ENCODE results near the gene DENND6B.
A peak's percentile ranks its signal among the peaks of the same experiment; 100 is the strongest.

Gene DENND6B

GRCh38 chr22:50262973-50263617 is 63.7 kb downstream of the DENND6B start:
- no peak for TF ChIP-seq CSRNP3 (CRISPR knock-in tag; IDR thresholded peaks at IDR 0.05)
- TF ChIP-seq RARB (CRISPR knock-in tag; IDR thresholded peaks at IDR 0.05), result no peak
- no peak for TF ChIP-seq BACH2 (CRISPR knock-in tag; IDR thresholded peaks at IDR 0.05; ENCODE audit: borderline replicate concordance)
- TF ChIP-seq TCF4 (CRISPR knock-in tag; IDR thresholded peaks at IDR 0.05; ENCODE audit: borderline replicate concordance), result no peak
- no peak for TF ChIP-seq SNAI2 (CRISPR knock-in tag; IDR thresholded peaks at IDR 0.05)
- no peak for TF ChIP-seq TOX (CRISPR knock-in tag; IDR thresholded peaks at IDR 0.05; ENCODE audit: borderline replicate concordance)
- TF ChIP-seq CSDC2 (CRISPR knock-in tag; IDR thresholded peaks at IDR 0.05), result no peak
- no peak for TF ChIP-seq ESRRG (CRISPR knock-in tag; IDR thresholded peaks at IDR 0.05)
- TF ChIP-seq OSR1 (CRISPR knock-in tag; IDR thresholded peaks at IDR 0.05), result no peak
- TF ChIP-seq PPARA (CRISPR knock-in tag; IDR thresholded peaks at IDR 0.05; ENCODE audit: borderline replicate concordance), result no peak
- no peak for TF ChIP-seq TSHZ2 (CRISPR knock-in tag; IDR thresholded peaks at IDR 0.05)
- TF ChIP-seq, protein P1, sequence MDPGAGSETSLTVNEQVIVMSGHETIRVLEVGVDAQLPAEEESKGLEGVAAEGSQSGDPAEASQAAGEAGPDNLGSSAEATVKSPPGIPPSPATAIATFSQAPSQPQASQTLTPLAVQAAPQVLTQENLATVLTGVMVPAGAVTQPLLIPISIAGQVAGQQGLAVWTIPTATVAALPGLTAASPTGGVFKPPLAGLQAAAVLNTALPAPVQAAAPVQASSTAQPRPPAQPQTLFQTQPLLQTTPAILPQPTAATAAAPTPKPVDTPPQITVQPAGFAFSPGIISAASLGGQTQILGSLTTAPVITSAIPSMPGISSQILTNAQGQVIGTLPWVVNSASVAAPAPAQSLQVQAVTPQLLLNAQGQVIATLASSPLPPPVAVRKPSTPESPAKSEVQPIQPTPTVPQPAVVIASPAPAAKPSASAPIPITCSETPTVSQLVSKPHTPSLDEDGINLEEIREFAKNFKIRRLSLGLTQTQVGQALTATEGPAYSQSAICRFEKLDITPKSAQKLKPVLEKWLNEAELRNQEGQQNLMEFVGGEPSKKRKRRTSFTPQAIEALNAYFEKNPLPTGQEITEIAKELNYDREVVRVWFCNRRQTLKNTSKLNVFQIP (CRISPR knock-in tag; IDR thresholded peaks at IDR 0.05; ENCODE audit: borderline replicate concordance, low read depth), result no peak
- no peak for TF ChIP-seq ZFP3 (CRISPR knock-in tag; IDR thresholded peaks at IDR 0.05)
- TF ChIP-seq ZC3H10 (CRISPR knock-in tag; IDR thresholded peaks at IDR 0.05), result no peak
- no peak for TF ChIP-seq ISL1 (CRISPR knock-in tag; IDR thresholded peaks at IDR 0.05)
- ATAC-seq, result no peak

GRCh38 chr22:50262460-50262911 is 64.3 kb downstream of the DENND6B start:
- TF ChIP-seq PATZ1 (CRISPR knock-in tag; IDR thresholded peaks at IDR 0.05; ENCODE audit: borderline replicate concordance), result no peak
- no peak for TF ChIP-seq TCF4 (CRISPR knock-in tag; IDR thresholded peaks at IDR 0.05; ENCODE audit: borderline replicate concordance)
- TF ChIP-seq SNAI2 (CRISPR knock-in tag; IDR thresholded peaks at IDR 0.05), result no peak
- no peak for TF ChIP-seq ISL1 (CRISPR knock-in tag; IDR thresholded peaks at IDR 0.05)
- TF ChIP-seq CSRNP3 (CRISPR knock-in tag; IDR thresholded peaks at IDR 0.05), result no peak
- no peak for TF ChIP-seq BACH2 (CRISPR knock-in tag; IDR thresholded peaks at IDR 0.05; ENCODE audit: borderline replicate concordance)
- TF ChIP-seq, protein P2, sequence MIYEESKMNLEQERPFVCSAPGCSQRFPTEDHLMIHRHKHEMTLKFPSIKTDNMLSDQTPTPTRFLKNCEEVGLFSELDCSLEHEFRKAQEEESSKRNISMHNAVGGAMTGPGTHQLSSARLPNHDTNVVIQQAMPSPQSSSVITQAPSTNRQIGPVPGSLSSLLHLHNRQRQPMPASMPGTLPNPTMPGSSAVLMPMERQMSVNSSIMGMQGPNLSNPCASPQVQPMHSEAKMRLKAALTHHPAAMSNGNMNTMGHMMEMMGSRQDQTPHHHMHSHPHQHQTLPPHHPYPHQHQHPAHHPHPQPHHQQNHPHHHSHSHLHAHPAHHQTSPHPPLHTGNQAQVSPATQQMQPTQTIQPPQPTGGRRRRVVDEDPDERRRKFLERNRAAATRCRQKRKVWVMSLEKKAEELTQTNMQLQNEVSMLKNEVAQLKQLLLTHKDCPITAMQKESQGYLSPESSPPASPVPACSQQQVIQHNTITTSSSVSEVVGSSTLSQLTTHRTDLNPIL (CRISPR knock-in tag; IDR thresholded peaks at IDR 0.05; ENCODE audit: low read depth), result no peak
- no peak for TF ChIP-seq OSR1 (CRISPR knock-in tag; IDR thresholded peaks at IDR 0.05)
- no peak for TF ChIP-seq PPARA (CRISPR knock-in tag; IDR thresholded peaks at IDR 0.05; ENCODE audit: borderline replicate concordance)
- TF ChIP-seq ZNF8 (CRISPR knock-in tag; IDR thresholded peaks at IDR 0.05), result no peak
- TF ChIP-seq, protein P1 (CRISPR knock-in tag; IDR thresholded peaks at IDR 0.05; ENCODE audit: borderline replicate concordance, low read depth), result no peak
- TF ChIP-seq ZFP30 (CRISPR knock-in tag; IDR thresholded peaks at IDR 0.05), result no peak
- no peak for TF ChIP-seq GLIS3 (CRISPR knock-in tag; IDR thresholded peaks at IDR 0.05)
- TF ChIP-seq ZNF565 (CRISPR knock-in tag; conservative IDR thresholded peaks at IDR 0.05; ENCODE audit: low read depth), result no peak
- no peak for TF ChIP-seq CSDC2 (CRISPR knock-in tag; IDR thresholded peaks at IDR 0.05)
- TF ChIP-seq ARNTL (CRISPR knock-in tag; IDR thresholded peaks at IDR 0.05; ENCODE audit: borderline replicate concordance, low read depth), result no peak
- TF ChIP-seq ZC3H10 (CRISPR knock-in tag; IDR thresholded peaks at IDR 0.05), result no peak
- peak; percentile 29 for ATAC-seq
